Effector memory CD8-positive, alpha-beta T cell (primary cell): ENCODE measurements around the gene STK32C.

Experiments
- ATAC-seq: fragments of 150-1000 bp; cut with Tn5 transposase; replicated peaks from 2 replicates; pipeline ENCODE4 v1.10.0; 2021; ENCODE audit warnings: mild to moderate bottlenecking, moderate library complexity
- DNase-seq, 3 experiments: peaks; one replicate each; pipeline ENCODE4 v3.0.0; 2021
- H3K27ac Mint-ChIP-seq, 2 donors: one replicate each; pipeline ENCODE4 v1.8.0; 2022; ENCODE audit warnings: mild to moderate bottlenecking in 2 of 2, mixed read lengths in 2 of 2, moderate library complexity in 2 of 2
- H3K27me3 Mint-ChIP-seq, 2 donors: one replicate each; pipeline ENCODE4 v1.8.0; 2022; ENCODE audit warnings: mixed read lengths in 2 of 2
- H3K36me3 Mint-ChIP-seq: one replicate; pipeline ENCODE4 v1.8.0; 2022; ENCODE audit warnings: mild to moderate bottlenecking, moderate library complexity, mixed read lengths; ENCODE audit not compliant: insufficient read depth
- H3K4me1 Mint-ChIP-seq, 2 donors: one replicate each; pipeline ENCODE4 v1.8.0; 2022; ENCODE audit warnings: low read depth in 2 of 2, mixed read lengths in 2 of 2
- H3K4me3 Mint-ChIP-seq, 2 donors: one replicate each; pipeline ENCODE4 v1.8.0; 2022; ENCODE audit warnings: mild to moderate bottlenecking in 2 of 2, mixed read lengths in 2 of 2, moderate library complexity in 2 of 2
- H3K9me3 Mint-ChIP-seq, 2 donors: one replicate each; pipeline ENCODE4 v1.8.0; 2022; ENCODE audit warnings: mixed read lengths in 2 of 2

Gene STK32C

DNA sequence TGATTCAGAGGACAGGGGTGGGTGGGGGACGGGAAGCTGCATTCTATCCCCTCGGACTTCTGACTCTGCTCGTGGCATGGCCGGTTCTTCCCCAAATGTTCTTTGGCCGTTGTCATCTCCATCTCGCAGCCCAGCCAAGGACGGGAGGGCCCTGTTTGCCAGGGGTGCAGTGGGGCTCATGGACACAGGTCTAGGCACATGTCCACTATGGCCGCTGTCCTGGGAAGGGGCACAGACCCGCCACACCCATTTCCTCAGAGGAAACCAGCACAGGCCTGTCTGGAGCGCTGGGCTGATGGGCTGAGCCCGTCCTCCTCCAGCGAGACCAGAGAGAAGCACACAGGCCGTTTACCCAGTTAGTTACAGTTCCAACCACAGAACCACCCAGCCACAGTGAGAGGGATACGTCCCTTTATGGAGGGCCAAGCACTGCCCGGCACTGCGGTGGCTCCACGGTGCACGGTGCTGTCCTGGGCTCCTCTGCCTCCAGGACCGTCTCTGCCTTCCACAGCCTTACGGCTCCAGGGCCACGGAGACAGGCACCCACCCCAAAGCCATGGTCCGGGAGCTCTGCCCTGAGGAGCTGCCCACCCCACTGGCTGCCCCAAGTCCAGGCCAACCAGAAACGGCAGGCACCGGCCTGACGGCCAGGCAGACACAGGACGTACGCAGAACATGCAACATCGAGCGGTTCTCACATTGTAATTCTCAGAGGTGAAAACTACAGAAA is 100.8 kb downstream of the STK32C start:
- no peaks in the 10 kb centered on the region for H3K36me3 Mint-ChIP-seq
- no peak overlapping the region for H3K27ac Mint-ChIP-seq
- DNase-seq (no peak), ATAC-seq (no peak)
- H3K27me3 Mint-ChIP-seq: no peaks in the 10 kb centered on the region
- H3K4me3 Mint-ChIP-seq: no peak overlapping the region
- no peaks in the 10 kb centered on the region for H3K9me3 Mint-ChIP-seq
- no peaks in the 10 kb centered on the region for H3K4me1 Mint-ChIP-seq

DNA sequence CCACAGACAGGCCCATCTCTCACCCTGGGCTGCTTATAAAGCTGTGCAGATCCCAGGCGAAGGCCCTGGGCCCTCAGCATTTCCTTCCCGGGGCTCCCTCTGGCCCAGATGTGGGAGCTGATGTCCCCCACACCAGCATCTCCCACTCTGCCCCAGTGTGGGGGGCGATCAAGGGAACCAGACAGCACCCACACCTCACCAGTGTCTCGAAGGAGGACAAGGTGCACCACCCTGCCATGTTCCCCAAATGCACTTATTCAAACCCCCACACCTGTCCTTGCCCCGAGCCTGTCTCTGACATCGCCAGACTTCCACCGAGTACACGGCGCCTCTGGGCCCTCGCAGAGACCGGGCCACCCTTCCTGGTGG is 101.4 kb downstream of the STK32C start:
- H3K4me1 Mint-ChIP-seq: no peaks in the 10 kb centered on the region
- ATAC-seq: no peak
- H3K27me3 Mint-ChIP-seq: no peaks in the 10 kb centered on the region
- no peaks in the 10 kb centered on the region for H3K9me3 Mint-ChIP-seq
- H3K4me3 Mint-ChIP-seq: no peak overlapping the region
- no peak for DNase-seq
- H3K27ac Mint-ChIP-seq: no peak overlapping the region
- no peaks in the 10 kb centered on the region for H3K36me3 Mint-ChIP-seq

DNA sequence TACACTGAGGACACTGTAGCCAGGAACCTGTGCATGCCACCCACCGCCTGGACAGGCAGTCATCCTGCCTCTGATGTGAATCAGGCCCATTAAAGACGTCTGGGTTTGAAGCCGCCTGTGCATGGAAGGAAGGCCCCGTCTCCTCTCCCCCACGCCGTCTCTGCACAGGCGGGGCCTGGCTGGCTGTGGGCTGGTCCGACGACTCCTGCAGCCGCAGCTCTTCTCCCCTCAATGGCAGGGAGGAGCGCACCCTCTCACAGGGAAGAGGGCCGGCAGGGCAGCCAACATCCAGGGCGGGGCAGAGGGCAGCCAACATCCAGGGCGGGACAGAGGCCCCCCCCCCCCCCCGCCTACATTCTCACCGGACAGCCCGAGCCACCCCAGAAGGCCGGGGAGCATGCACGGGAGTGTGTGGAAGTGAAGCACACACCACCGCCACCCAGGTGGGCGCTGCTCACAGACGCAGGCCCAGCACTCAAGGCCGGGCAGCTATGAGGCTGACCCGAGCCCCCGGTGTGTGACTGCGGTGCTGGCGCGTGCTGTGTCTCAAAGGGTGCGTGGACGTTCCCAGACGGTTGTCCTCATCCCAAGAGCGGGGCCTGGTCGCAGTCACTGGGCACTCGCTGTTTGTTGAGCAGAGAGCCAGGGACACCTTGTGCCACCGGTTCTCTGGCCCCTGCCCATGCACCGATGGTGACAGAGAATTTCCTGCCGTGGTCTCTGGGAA is 101.9 kb downstream of the STK32C start:
- no peaks in the 10 kb centered on the region for H3K27me3 Mint-ChIP-seq
- no peaks in the 10 kb centered on the region for H3K4me1 Mint-ChIP-seq
- no peak overlapping the region for H3K4me3 Mint-ChIP-seq
- no peaks in the 10 kb centered on the region for H3K9me3 Mint-ChIP-seq
- DNase-seq (no peak), ATAC-seq (no peak)
- no peaks in the 10 kb centered on the region for H3K36me3 Mint-ChIP-seq
- no peak overlapping the region for H3K27ac Mint-ChIP-seq

DNA sequence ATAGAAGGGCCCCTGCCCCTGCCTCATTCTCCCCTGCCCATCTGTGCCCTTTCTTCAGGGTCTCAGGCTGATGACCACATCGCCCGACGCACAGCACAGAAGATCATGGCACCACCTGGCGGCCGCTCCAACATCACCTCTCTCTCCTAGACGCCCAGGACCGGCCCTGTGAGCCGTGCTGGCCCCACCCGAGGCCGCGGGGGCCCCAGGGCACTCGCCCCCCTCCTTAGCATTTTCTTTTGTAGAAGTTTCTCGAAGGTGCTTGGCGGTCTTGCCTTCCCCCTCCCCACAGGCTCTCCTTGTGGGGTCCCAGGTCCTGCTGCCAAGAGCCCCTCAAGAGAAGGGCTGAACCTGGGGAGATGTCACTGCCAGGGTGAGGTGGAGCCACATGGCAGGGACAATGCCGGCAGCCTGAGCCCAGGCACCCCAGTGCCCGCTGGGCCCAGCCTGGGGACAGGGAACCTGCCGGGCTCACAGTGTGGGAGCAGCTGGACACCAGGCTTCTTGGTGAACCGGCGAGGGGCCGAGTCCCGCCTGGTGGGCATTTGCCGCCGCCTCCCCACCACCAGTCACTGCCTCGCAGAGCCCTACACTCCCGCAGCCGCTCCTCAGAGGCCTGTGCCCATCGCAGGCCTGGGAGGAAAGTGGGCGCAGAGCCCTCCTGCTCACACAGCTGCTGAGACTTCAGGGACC is 102.8 kb downstream of the STK32C start:
- Mint-ChIP-seq H3K4me3 (no peak overlapping the region), H3K9me3 (no peaks in the 10 kb centered on the region), H3K36me3 (no peaks in the 10 kb centered on the region), H3K27me3 (no peaks in the 10 kb centered on the region), H3K27ac (no peak overlapping the region), H3K4me1 (no peaks in the 10 kb centered on the region)
- ATAC-seq (no peak), DNase-seq (no peak)

DNA sequence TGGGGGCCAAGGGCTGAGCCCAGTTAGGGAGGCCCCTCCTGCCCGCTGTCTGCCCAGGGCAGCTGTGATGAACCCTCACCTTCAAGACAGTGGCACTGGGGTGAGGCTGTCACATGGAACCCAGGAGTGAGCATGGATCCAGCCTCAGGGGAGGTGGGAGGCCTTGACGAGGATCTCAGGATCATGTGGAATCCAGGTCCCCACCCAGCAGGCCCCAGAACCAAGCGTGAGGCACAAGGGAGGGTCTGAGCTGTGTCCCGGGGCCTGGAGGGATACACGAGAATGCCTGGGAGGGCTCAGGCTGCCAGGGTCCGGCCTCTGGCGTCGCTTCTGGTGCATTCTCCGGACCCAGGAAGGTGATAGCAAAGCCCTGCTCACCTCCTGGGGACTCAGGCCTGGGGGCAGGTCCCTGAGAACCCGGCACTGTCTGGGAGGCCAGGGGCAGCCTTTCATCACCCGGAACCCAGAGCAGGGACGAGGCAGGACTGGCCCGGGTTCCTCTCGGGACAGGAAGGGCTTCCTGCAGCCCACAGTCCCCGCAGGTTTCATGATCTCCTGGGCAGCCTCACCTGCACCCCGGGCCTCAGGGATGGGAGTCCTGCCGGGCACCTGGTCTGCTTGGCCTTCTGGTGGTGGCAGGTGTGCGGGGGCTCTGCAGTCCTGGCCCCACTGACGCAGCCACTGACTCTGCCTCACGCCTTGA is 103.5 kb downstream of the STK32C start:
- ATAC-seq (no peak), DNase-seq (no peak)
- Mint-ChIP-seq H3K9me3 (no peaks in the 10 kb centered on the region), H3K4me1 (no peaks in the 10 kb centered on the region), H3K36me3 (no peaks in the 10 kb centered on the region), H3K27ac (no peak overlapping the region), H3K27me3 (no peaks in the 10 kb centered on the region), H3K4me3 (no peak overlapping the region)

DNA sequence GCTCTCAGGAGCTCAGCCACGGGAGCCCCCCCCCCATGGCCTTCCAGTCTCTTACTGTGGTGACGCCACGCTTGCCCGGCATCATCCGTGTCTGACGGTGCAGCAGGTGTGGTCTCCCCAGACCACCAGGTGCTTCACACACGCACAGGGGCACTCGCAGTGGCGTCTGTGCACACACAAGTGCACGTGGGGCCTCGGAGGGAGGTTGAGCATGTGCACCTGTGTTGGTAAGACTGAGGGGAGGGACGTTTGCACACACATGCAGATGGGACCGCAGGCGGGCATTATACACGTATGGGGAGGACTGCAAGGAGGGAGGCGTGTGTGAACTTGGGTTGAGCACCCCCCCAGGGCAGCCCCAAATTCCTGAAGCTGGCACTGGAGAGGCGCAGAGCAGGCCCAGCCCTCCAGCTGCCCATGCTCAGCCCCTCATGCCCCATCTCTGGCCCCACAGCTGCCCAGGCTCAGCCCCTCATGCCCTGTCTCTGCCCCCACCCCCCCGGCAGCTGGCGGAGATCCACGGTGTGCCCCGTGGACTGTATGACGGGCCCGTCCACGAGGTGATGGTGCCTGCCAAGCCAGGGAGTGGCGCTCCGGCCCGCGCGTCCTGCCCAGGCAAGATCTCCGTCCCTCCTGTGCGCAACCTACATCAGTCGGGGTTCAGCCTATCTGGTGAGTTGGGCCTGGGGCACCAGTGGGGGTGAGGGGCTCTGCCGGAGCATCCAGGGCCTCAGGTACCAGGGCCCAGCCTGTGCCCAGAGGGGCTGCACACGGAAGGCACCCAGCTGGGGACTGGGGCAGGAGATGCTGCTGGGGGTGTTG is 104.3 kb downstream of the STK32C start:
- Mint-ChIP-seq H3K36me3 (peaks cover 3% of the 10 kb centered on the region), H3K9me3 (no peaks in the 10 kb centered on the region)

DNA sequence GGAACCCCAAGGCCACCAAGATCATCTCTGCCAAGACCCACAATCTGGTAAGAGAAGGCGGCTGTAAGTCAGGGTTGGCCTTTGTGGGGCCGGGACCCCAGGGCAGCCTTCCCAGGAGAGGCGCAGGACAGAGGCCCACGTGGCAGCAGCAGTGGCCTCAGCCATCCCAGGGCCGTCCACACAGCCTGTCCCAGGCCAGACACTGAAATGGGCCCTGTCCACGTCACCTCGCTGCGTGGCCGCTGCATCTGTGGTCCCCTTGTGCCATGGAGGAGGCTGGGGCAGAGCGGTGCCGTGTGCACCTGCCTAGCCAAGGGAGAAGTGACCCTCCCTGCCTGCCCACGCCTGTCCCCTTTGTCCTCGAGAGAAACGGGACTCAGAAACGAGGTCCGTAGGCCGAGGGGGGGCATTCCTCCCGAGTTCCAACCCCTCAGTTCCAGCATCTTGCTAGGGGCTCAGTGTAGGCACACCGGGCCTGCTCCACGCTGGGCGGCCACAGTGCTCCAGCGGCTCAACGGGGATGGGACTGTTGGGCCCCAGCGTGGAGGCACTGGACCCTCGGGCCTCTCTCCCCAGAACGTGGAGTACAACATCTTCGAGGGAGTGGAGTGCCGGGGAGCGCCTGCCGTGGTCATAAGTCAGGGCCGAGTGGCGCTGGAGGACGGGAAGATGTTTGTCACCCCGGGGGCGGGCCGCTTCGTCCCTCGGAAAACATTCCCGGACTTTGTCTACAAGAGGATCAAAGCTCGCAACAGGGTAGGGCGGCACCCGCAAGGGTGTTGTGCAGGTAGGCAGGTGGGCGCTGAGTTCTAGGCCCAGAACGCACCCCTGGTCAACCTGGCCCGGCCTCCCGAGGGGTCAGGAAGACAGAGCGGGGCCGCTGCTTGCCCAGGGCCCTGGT is 105.4 kb downstream of the STK32C start:
- Mint-ChIP-seq H3K4me1 (no peaks in the 10 kb centered on the region), H3K36me3 (peaks cover 3% of the 10 kb centered on the region), H3K4me3 (no peak overlapping the region), H3K9me3 (no peaks in the 10 kb centered on the region), H3K27ac (no peak overlapping the region), H3K27me3 (peaks cover 0 to 6% of the 10 kb centered on the region in 2 donors)
- DNase-seq (no peak), ATAC-seq (no peak)

More for the DNA sequence above, 104.3 kb downstream of the STK32C start:
- ATAC-seq (no peak), DNase-seq (no peak)
- Mint-ChIP-seq H3K4me1 (no peaks in the 10 kb centered on the region), H3K27me3 (peaks cover 0 to 5% of the 10 kb centered on the region in 2 donors), H3K27ac (no peak overlapping the region), H3K4me3 (no peak overlapping the region)

DNA sequence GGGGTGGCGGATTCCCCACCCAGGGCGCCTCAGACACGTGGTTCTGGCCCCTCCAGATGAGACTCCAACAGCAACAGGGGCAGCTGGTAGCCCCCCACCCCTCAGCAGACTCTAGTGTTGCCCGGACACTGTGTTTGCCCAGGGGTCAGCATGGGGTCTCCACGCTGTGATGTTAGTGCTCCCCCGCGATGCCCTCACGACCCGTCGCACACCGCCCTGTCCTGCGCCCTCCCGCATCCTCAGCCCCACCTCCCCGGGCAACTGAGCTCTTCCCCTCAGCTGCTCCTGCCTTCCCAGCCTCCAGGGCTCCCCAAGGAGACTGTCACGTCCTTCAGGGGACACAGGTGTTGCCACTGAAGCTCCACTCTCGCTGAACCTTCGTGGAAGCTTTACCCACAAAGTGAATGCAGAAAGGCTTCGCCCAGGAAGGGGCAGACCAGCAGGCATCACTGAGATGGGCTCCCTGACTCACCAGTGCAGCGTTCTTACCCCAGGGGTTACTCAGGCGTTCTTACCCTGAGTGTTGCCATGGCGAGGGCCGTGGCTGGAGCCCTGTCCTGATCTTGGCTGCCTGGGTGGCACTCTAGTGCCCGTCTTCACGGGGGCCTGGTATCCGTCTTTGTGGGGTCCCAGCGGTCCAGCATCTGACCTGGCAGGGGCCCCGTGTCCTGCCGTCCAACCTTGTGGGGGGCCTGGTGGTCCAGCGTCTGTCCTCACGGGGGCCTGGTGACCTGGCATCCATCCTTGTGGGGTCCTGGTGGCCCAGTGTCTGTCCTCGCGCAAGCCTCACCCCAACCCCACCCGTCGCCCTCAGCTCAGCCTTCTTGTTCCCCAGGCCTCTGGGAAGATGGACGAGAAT is 106.4 kb downstream of the STK32C start:
- ATAC-seq (no peak), DNase-seq (no peak)
- H3K9me3 Mint-ChIP-seq: no peaks in the 10 kb centered on the region
- H3K27me3 Mint-ChIP-seq: peaks cover 0 to 6% of the 10 kb centered on the region in 2 donors
- H3K4me1 Mint-ChIP-seq: no peaks in the 10 kb centered on the region
- no peak overlapping the region for H3K4me3 Mint-ChIP-seq
- peaks cover 3% of the 10 kb centered on the region for H3K36me3 Mint-ChIP-seq
- H3K27ac Mint-ChIP-seq: no peak overlapping the region

DNA sequence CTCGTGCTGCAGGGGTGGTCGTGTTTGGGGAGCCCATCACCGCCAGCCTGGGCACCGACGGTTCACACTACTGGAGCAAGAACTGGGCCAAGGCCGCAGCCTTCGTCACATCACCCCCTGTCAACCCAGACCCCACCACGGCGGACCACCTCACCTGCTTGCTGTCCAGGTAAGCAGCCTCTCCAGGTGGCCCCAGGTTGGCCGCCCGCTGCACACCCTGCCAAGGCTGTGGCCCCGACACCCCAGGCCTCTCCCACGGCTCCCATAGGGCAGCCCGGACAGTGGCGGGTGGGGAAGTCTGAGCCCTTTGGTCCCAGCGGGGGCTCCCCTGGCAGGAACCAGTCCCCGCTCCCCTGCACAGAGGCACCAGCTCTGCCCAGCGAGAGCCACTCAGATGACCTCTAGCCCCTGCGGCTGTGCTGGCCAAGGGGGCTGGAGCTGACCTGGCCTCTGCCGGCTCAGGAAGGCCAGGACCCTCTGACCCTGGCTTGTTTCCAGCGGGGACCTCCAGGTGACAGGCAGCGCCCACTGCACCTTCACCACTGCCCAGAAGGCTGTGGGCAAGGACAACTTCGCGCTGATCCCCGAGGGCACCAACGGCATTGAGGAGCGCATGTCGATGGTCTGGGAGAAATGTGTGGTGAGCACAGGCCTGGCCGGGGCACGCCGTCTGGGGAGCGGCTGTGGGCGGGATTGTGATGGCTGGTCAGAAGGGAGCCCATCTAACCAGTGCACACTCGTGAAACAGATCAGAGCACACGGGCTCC is 107.2 kb downstream of the STK32C start:
- peaks cover 3% of the 10 kb centered on the region for H3K36me3 Mint-ChIP-seq
- H3K27me3 Mint-ChIP-seq: peaks cover 0 to 6% of the 10 kb centered on the region in 2 donors
- no peak overlapping the region for H3K4me3 Mint-ChIP-seq
- no peak for DNase-seq
- H3K4me1 Mint-ChIP-seq: no peaks in the 10 kb centered on the region
- H3K9me3 Mint-ChIP-seq: no peaks in the 10 kb centered on the region
- no peak overlapping the region for H3K27ac Mint-ChIP-seq
- ATAC-seq: no peak

DNA sequence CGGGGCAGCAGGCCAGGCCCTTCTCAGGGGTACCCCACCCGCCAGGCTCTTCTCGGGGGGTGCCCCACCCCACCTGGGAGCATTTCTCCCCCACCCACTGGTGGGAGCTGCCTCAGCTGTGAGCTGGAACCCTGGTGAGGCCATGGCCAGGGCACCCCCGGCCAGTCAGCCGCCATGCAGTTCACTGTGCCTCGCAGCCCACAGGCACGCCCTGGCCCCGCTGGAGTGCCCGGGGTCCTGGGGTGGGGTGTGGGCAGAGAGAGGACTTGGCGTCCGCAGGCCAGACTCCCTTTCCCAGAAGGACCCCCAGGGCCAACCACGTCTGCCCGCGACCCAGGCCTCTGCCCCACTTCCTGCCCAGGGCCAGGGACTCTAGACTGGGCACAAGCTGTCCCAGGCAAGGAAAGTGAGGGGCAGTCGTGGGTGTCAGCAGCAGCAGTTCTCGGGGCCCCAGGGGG is 107.9 kb downstream of the STK32C start:
- Mint-ChIP-seq H3K27ac (no peak overlapping the region), H3K9me3 (no peaks in the 10 kb centered on the region), H3K4me3 (no peak overlapping the region), H3K27me3 (peaks cover 0 to 8% of the 10 kb centered on the region in 2 donors), H3K4me1 (no peaks in the 10 kb centered on the region), H3K36me3 (peaks cover 3% of the 10 kb centered on the region)
- ATAC-seq (no peak), DNase-seq (no peak)

DNA sequence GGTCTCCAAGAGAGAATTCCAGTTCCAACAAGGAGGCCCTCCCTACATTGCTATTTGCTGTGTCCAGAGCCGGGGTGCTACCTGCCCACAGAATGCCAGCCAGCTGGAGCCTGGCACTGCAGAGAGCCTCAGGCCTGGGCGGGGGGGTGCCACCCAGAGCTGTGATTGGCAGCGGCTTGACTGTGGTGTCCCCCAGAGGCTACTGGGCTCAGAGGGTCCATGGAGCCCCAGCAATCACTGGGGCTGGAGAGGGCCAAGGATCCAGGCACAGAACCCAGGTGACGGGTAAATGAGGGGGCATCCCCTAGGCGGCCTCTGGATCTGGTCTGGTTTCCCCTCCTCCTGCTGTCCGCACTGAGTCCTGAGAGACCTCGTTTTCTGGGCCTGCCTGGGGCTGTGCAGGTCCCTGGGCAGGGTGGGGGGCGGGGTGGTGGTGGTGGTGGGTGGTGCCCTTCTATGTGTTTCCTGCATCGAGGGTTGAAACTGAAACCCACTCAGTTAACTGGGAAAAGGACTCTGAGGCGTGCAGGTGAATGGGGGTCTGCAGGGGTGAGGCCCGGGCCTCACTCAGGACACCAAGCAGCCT is 108.4 kb downstream of the STK32C start:
- Mint-ChIP-seq H3K4me1 (no peaks in the 10 kb centered on the region), H3K27me3 (peaks cover 0 to 13% of the 10 kb centered on the region in 2 donors), H3K4me3 (no peak overlapping the region), H3K9me3 (no peaks in the 10 kb centered on the region), H3K27ac (no peak overlapping the region), H3K36me3 (peaks cover 3% of the 10 kb centered on the region)
- no peak for DNase-seq
- no peak for ATAC-seq
